NCI-H1105 (cell line): Measurements from ENCODE around the gene TRAPPC10.

ENCODE experiments used
- DNase-seq: peaks from one replicate; lab custom pipeline; 2025; lab: John Stamatoyannopoulos, UW

TRAPPC10 gene

GRCh38 chr21:43983390-43983789 lies 28.7 kb upstream of the TRAPPC10 start:
- DNase-seq, result no peak

GRCh38 chr21:43983860-43984420 lies 28.2 kb upstream of the TRAPPC10 start:
- DNase-seq, result no peak

- DNase-seq, result no peak
Observed at GRCh38 chr21:43984905-43985689, 27.0 kb upstream of the TRAPPC10 start.

GRCh38 chr21:43985690-43986251 lies 26.3 kb upstream of the TRAPPC10 start:
- DNase-seq, result no peak

- DNase-seq, result no peak
Observed at GRCh38 chr21:43986544-43987451, 25.3 kb upstream of the TRAPPC10 start.

GRCh38 chr21:43987509-43987908 lies 24.6 kb upstream of the TRAPPC10 start:
- DNase-seq, result no peak

GRCh38 chr21:43988016-43988415 lies 24.1 kb upstream of the TRAPPC10 start:
- no peak for DNase-seq

GRCh38 chr21:43988506-43989230 lies 23.4 kb upstream of the TRAPPC10 start:
- no peak for DNase-seq

- DNase-seq, result no peak
Observed at GRCh38 chr21:43989401-43989800, 22.7 kb upstream of the TRAPPC10 start.

- no peak for DNase-seq
Observed at GRCh38 chr21:43991447-43991991, 20.6 kb upstream of the TRAPPC10 start.

- no peak for DNase-seq
Observed at GRCh38 chr21:43992121-43992520, 20.0 kb upstream of the TRAPPC10 start.

- no peak for DNase-seq
Observed at GRCh38 chr21:43993420-43993934, 18.6 kb upstream of the TRAPPC10 start.

GRCh38 chr21:43994085-43994484 lies 18.0 kb upstream of the TRAPPC10 start:
- no peak for DNase-seq

GRCh38 chr21:43994646-43995045 lies 17.5 kb upstream of the TRAPPC10 start:
- no peak for DNase-seq

GRCh38 chr21:43995521-43996105 lies 16.5 kb upstream of the TRAPPC10 start:
- DNase-seq, result no peak

- DNase-seq, result no peak
Observed at GRCh38 chr21:43997766-43998742, 14.1 kb upstream of the TRAPPC10 start.

- no peak for DNase-seq
Observed at GRCh38 chr21:44000360-44000759, 11.7 kb upstream of the TRAPPC10 start.

GRCh38 chr21:44002511-44002910 lies 9.6 kb upstream of the TRAPPC10 start:
- DNase-seq, result no peak

GRCh38 chr21:44003307-44003966 lies 8.7 kb upstream of the TRAPPC10 start:
- no peak for DNase-seq
